Activated CD4-positive, alpha-beta T cell treated with anti-CD3 and anti-CD28 coated beads, Interleukin-2, amount 50 U/mL, for 4 hours (primary cell): ENCODE measurements around the gene GCNT2.
"Not testable (repeated sequence)": the region's sequence is repeated elsewhere in the genome, so short reads cannot be mapped to it uniquely, and the experiment has no call there.

Experiments used
- DNase-seq, 2 experiments: peaks; one replicate each; pipeline ENCODE4 v3.0.0-alpha.2; 2020

The GCNT2 gene

DNA sequence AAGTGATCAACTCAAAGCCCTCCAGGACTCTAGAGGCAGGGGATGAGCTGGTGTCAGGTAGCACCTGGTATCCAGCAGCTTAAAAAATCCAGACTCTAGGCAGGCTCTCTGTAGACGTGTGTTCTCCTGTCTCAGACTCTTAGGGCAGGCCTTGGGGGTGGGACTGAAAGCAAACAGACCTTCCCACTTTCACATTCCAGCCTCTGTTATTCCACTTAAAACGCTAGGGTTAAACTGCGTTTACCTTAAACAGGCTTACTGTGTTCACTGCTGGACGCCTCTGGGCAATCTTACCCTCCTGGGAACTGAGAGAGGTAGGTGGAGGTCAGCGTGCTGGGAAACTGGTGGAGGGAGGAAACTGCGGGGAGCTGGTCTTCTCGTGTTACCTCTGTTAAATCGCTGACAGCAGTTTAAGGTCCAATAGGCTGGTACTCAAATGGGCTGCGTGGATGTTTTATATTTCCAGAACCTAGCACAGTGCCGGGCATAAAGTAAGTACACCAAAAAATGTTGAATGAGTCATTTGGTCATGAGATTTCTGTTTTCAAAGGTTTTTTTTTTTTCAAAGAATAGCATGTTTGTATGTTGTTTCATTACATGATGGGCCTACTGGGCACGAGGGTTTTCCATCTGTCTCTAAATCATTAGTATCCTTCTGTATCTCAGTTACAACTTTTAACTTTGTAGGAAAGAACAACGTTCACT, at the start of gene GCNT2:
Gene GCNT2 (plus strand): TSS at position 248 of the 705 bp plus-strand sequence. CDS start 7,561 bp downstream, outside the sequence.
- no peak for DNase-seq

DNA sequence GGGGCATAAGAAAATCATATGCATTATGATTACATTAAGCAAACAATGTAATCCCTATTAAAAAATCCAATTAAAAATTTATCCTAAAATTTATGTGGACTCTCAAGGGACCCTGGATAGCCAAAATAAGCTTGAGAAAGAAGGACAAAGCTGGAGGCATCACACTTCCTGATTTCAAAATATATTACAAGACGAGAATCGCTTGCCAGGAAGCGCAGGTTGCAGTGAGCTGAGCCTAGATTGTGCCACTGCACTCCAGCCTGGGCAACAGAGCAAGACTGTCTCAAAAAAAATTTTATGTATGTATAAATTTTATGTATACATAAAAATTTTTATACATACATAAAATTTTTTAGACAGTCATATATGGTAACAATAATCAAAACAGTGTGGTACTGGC, 48.5 kb upstream of the GCNT2 start:
- no peak for DNase-seq

DNA sequence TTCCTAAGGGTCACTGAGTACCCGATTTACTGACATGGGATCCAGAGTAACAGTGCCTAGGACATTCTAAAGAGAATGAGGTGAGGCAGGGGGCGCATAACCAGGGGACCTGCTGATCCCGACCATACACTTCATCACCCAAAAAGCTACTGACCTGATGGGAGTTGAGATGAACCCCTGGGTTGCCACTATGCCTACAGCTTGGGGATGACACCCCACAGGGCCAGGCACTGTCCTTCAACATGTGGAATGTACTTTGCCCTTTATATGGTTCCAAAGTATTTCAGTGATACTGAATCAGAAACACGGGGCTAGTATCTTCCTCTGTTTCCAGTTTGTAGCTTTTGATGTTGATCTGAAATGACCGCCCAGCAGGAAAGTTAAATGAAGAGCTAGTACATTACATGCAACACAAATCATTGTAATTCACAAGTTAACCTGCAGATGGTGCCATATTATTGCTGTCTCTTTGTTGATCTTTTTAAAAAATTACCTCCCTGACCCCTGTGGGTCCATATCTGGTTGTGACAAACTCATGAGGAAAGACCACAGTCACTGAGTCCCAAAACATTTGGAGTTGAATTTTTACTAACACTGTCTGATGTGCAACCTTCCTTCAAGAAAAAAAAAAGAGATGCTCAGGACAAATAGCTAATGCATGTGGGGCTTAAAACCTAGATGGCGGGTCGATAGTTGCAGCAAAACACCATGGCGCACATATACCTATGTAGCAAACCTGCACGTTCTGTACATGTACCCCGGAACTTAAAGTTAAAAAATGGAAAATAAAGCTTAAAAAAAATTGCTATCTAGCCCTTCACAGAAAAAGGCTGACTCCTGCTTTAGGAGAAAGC, 42.7 kb upstream of the GCNT2 start:
- no peak for DNase-seq

DNA sequence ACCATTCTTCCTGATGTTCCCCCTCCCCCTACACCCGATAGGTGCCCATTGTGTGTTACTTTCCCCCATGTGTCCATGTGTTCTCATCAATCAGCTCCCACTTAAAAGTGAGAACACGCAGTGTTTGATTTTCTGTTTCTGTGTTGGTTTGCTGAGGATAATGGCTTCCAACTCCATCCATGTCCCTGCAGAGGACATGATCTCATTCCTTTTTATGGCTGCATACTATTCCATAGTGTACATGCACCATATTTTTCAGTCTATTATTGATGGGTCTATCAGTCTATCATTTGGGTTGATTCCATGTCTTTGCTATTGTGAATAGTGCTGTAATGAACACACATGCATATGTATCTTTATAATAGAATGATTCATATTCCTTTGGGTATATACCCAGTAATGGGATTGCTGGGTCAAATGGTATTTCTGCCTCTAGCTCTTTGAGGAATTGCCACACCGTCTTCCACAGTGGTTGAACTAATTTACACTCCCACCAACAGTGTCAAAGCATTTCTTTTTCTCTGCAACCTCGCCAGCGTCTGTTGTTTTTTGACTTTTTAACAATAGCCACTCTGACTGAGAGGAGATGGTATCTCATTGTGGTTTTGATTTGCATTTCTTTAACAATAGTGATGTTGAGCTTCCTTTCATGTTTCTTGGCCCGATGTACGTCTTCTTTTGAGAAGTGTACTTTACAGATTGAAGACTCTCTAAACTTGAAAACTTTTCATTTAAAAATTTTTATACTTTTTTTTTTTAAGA, 41.0 kb upstream of the GCNT2 start:
- no peak for DNase-seq

DNA sequence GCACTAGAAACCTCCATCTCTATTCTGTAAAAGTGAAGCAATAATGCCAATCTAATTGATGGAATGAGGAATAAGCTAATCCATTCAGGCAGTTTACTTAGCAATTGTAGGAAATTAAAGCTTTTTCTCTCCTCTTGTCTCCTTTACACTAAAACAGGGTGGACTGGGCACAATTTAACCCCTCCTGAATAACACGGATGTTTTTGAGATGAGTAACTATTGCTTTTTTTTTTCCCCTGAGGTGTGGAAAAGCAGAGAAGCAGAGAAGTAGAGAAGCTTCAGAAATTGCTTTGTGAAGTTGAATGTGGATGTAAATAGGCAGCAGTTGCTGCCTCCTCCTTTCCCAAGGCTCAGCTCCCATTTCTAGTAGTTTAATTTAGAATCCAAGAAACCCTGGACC, 40.0 kb upstream of the GCNT2 start:
- DNase-seq = no peak

DNA sequence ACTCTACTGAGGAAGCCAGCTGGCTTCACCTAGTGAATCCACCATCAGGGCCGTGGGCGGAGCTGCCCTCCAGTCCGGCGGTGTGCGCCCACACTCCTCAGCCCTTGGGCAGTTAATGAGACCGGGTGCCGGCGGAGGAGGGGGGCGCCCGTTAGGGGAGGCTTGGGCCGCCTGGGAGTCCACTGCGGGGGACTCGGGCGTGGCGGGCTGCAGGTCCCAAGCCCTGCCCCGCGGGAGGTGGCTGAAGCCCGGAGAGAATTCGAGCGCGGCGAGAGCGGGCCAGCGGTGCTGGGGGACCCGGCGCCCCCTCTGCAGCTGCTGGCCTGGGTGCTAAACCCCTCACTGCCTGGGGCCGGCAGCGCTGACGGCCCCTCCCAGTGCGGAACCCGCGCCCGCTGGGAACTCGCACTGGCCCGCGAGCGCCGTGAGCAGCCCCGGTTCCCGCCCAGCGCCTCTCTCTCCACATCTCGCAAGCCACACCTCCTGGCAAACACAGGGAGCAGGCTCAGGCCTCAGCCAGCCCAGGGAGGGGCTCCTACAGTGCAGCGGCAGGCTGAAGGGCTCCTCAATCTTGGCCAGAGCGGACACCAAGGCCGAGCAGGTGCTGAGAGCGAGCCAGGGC, 38.4 kb upstream of the GCNT2 start:
- no peak for DNase-seq

DNA sequence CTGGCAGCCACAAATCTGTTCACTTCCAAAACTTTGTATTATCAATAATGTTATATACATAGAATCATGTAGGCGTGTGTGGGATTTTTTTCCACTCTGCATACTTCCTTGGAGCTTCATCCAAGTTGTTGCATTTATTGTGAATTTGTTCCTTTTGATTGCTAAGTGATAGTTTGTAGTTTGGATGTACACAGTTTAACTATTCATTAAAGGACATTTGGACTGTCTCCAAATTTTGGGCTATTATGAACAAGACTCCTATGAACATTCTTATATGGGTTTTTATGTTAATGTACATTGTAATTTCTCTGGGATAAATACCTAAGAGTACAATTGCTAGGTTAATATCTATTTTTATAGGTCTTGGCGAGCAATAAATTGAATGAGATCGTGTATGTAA, 36.2 kb upstream of the GCNT2 start:
- no peak for DNase-seq

DNA sequence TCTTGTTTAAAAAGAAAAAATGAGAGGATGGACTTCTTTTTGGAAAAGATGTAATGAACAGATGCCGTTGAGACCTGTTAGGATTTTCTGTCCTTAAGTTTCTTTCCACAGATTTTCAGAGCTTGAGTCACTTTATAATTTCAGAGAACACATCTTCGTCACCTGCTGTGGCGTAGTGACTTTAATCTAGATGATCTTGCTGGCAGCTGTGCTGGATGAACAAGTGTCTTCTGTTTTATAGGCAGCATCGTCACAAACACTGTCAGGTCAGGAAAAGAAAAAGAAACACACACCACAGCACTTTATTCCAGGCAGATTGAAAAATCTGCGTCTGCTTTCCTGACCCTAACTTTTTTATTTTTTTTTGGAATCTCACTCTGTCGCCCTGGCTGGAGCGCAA, 35.7 kb upstream of the GCNT2 start:
- no peak for DNase-seq

DNA sequence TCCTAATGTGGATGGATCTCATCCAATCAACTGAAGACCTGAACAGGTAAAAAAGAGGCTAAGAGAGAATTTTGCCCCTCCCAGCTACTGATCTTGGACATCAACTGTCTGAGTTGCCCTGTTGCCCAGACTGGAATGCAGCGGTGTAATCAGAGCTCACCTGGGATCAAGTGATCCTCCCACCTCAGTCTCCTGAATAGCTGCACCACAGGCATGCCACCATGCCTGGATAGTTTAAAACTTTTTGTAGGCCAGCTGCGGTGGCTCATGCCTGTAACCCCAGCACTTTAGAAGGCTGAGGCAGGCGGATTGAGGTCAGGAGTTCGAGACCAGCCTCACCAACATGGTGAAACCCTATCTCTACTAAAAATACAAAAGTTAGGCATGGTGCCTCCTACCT, 34.9 kb upstream of the GCNT2 start:
- DNase-seq = no peak

DNA sequence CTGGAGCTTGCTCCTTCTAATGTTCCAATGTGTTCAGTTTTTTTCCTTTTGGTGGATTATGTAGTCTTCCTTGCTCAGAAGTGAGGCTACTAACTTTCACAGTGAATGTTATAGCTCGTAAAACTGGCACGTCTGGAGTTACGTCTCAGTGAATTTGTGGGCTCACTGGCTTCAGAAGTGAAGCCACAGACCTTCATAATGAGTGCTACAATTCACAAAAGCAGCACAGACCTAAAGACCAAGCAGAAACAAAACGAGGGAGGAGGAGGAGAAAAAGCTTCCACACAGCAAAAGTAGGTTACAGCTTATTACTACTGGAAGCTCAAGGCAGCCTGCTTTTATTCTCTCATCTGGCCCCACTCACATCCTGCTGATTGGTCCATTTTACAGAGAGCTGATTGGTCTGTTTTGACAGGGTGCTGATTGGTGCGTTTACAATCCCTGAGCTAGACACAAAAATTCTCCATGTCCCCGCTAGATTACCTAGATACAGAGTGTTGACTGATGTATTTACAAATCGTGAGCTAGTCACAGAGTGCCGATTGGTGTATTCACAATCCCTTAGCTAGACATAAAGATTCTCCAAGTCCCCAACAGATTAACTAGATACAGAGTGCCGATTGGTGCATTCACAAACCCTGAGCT, 34.1 kb upstream of the GCNT2 start:
- DNase-seq = not testable (repeated sequence)

DNA sequence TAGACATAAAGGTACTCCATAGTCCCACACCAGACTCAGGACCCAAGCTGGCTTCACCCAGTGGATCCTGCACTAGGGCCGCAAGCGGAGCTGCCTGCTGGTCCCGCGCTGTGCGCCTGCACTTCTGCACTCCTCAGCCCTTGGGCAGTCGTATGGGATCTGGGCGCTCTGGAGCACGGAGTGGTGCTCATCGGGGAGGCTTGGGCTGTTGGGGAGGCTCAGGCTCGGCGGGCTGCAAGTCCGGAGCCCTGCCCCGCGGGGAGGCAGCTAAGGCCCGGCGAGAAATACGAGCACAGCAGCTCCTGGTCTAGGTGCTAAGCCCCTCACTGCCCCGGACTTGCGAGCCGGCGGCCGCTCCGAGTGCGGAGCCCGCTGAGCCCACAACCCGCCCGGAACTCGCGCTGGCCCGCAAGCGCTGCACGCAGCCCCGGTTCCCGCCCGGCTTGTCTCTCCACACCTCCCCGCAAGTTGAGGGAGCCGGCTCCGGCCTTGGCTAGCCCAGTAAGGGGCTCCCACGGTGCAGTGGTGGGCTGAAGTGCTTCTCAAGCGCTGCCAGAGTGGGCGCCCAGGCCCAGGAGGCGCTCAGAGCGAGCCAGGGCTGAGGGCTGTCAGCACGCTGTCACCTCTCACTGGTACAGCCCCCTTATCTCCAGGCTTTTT, 33.4 kb upstream of the GCNT2 start:
- no peak for DNase-seq

DNA sequence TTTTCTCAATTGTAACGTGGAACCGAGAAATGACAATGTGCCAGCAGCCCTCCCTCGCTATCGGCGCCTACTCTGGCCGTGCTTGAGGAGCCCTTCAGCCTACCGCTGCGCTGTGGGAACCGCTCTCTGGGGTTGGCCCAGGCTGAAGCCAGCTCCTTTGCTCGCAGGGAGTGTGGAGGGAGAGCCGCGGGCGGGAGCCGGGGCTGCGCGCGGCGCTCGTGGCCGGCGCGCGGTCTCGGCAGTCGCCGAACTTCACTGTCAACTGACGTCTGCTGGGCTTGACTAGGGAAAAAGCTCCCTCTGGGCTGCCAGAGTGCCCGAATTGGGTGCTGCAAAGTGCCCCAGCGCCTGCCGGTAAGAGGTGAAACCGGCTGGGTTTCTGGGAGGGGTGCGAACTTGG, 29.7 kb upstream of the GCNT2 start:
- DNase-seq = no peak

DNA sequence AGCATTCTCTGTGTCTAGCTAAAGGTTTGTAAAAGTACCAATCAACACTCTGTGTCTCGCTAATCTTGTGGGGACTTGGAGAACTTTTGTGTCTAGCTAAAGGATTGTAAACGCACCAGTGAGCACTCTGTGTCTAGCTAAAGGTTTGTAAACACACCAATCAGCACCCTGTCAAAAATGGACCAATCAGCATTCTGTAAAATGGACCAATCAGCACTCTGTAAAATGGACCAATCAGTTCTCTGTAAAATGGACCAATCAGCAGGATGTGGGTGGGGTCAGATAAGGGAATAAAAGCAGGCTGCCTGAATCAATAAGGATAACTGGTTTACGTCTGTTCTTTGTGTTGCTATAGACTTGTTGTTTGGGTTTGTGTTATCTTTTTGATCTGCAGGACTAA, 29.2 kb upstream of the GCNT2 start:
- DNase-seq = not testable (repeated sequence)

DNA sequence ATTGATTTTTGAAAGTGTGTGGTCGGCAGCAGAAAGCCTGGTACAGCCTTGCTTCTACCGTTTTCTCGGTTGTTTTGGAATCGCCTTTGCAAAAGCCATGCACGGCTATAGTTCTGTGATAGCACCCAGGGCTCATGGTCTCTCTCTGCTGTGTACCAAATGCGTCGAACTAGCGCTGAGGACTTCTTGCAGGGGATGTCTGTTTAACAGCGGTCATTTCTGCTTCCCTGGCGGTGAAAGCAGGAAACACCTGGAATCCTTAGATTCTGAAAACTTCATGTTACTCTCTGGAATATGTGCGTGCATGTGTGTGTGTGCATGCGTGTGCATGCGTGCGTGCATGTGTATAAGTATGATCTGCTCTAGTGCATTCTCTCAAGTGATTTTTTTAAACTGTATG, 26.1 kb upstream of the GCNT2 start:
- no peak for DNase-seq

DNA sequence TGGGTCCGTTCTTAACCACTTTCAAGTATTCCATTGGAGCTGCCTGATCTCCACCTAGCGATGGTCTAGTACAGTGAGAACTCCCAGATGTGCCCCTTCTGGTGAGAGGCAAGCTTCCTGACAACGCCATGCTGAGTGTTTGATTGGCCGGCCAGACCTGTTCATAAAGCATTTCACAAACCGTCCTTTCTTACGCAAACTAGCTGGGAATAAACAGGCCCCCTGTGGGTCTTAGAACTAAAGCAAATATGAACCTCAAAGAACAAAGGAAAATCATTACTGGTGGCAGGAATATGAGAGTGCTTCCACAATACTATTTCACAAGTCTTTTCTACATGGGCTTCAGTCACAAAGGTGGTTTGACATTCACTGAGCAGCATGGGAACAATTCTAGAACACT, 15.6 kb upstream of the GCNT2 start:
- no peak for DNase-seq

DNA sequence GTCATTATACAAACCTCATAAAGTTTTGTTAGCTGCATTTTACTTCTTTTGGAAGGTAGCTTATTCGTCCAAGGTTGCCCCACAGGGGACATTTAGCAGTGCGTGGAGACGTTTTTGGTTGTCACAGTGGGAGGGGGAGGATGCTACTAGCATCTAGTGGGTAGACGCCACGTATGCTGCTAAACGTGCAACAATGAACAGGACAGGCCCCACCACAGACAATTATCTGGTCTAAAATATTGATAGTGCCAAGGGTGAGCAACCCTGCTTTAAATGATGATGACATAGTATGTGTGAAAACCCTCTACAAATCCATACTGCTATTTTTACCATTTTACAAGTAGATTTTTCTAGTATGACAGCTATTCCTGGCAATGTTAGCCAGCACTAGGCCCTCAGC, 13.9 kb upstream of the GCNT2 start:
- DNase-seq = no peak

DNA sequence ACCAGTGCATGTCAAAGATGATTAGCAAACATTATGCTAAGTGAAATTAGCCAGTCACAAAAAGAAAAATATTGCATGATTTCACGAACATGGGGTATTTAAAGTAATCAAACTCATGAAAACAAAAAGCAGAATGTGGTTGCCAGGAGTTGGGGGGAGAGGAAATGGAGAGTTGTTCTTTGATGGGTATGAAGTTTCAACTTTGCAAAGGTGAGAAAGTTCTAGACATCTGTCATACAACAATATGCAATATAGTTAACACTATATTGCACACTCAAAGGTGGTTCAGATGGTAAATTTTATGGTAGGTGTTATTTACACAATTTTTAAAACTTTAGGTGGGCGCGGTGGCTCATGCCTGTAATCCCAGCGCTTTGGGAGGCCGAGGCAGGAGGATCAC, 13.4 kb upstream of the GCNT2 start:
- DNase-seq = no peak

DNA sequence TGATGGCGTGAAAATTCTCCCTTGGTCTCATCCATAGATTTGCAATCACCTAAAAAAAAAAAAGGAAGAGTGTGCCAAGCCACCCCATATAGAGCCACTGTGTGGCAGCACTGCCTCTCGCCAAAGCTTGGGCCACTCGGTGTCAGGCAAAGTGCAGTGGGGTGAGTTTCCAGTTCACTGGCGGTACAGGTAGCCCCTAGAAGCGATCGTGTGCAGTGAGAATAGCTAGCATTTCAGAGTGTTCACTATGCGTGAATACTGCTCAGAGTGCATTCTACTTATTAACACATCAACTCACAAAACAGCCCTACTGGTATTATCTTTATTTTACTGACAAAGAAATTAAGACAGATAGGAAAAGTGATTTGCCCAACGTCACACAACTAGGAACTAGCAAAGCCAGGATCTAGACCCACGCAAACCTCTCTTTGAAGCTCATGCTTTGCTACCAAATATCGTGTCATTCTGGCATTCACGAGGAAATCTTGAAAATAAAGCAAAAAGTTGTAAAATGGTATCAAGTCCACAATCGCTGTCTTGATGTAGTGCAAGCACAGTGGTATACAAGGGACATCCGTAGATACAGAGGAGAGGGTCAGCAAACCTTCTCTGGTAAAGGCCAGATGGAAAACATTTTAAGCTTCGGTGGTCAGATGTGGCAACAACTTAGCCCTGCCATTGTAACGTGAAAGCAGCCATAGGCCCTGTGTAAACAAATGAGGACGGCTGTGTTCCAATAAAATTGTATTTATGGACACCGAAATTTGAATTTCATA, 10.4 kb upstream of the GCNT2 start:
- peak; percentile 6 to 9 for DNase-seq

DNA sequence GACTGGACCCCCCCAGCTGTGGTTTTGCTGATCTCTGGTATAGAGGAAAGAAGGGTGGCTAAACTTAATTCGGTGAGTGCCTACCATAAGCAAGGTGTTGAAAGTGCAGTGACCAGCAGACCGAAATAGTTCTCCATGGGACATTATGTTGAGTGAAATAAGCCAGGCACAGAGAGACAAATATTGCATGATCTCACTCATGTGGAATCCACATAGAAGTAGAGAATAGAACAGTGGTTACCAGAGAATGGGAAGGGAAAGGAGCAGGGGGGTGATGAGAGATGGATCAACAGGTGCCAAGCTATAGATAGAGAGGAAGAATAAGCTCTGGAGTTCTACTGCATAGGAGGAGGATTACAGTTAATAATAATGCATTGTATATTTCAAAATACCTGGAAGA, 9.7 kb upstream of the GCNT2 start:
- DNase-seq = no peak

DNA sequence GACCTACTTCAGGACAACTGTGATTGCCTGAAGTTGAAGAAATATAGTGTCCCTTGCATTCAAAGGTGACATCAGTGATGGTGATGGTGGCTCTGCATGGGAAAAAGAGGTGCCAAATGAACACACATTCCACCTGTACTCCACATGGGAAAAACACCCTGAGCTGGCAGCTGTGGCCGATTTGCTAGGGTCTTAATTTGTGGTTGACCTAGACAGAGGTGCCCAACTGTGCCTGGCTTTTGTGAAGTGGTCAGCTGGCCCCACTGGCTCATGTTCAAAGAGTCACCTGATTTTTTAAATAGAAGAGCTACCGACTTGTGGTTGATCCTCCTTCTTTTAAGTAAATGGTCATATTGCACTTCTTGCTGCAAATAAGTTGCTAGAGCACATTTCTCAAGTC, 7.6 kb upstream of the GCNT2 start:
- no peak for DNase-seq

DNA sequence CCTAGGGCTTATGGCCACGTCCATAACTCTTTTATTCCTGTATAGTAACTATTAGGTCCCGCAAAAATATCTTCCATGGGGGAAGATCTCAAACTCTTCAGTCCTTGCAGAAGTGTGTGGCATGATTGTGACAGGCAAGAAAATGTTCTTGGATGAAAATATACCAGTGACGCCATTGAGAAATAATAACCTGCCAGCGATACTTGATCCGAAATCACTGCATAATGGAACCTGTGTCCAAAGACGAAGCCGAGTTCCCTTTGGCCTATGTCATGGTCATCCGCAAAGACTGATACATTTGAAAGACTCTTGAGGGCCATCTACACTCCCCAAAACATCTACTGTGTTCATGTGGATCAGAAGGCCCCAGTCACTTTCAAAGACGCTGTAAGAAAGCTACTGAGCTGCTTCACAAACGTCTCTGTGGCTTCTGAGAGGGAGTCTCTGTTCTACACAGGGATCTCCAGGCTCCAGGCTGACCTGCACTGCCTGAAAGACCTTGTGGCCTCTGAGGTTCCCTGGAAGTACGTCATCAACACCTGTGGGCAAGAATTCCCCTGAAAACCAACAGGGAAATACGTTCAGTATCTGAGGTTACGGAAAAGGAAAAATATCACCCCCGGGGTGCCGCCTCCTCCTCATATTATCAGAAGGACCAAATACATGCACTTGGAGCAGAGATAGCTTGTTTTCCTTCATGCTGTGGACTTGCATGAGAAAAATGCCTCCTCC, 6.9 kb upstream of the GCNT2 start:
- no peak for DNase-seq
